ENCODE results near the gene GNPAT. TPM values are rescaled to one million over a fixed set of nuclear protein-coding genes. Genes with fewer than 3 reads are reported as not detected.

The GNPAT gene
- total RNA-seq (2021; fragmentation: NEBNext Ultra II Directional; extraction: Animal tissue kit (Norgen Biotek cat#: 25700)) (41.1 and 47.4 TPM in 2 replicates), polyA plus RNA-seq (2011; rRNA removed) (12.7 and 22.9 TPM in 2 replicates), polyA minus RNA-seq (2011; rRNA and poly(A)+ RNA removed) (27.8 and 30.4 TPM in 2 replicates)
- polyA plus RNA-seq (2011; cell fraction: cytosol; rRNA removed), result 24.6 TPM
- 12.0 TPM for polyA plus RNA-seq (2011; cell fraction: nucleus; rRNA removed)
- 29.6 to 43.4 TPM (median 33.4 TPM) in 4 replicates for polyA plus RNA-seq (2012, experiment 1 of 2)
- polyA plus RNA-seq (2012, experiment 2 of 2), result 4.0 TPM
- polyA plus RNA-seq (2013, experiment 1 of 2), result 32.7 TPM
- 32.9 TPM for polyA plus RNA-seq (2013, experiment 2 of 2)
- 19.0 TPM for polyA minus RNA-seq (2011; cell fraction: cytosol; rRNA and poly(A)+ RNA removed)
- 29.2 TPM for polyA minus RNA-seq (2011; cell fraction: nucleus; rRNA and poly(A)+ RNA removed)
- long read RNA-seq, experiment 1, transcript GNPAT-201 (16 exons, 2,643 nt), result major isoform, 13 of 43 reads
- long read RNA-seq, experiment 1, partial matches to known transcripts, result 16 of 43 reads
- long read RNA-seq, experiment 1, other reads (novel, unspliced or antisense), result 12 of 43 reads
- long read RNA-seq, experiment 2, transcript GNPAT-201 (16 exons, 2,643 nt), result major isoform, 60 of 76 reads
- long read RNA-seq, experiment 2, partial matches to known transcripts, result 6 of 76 reads
- long read RNA-seq, experiment 2, other reads (novel, unspliced or antisense), result 10 of 76 reads

DNA sequence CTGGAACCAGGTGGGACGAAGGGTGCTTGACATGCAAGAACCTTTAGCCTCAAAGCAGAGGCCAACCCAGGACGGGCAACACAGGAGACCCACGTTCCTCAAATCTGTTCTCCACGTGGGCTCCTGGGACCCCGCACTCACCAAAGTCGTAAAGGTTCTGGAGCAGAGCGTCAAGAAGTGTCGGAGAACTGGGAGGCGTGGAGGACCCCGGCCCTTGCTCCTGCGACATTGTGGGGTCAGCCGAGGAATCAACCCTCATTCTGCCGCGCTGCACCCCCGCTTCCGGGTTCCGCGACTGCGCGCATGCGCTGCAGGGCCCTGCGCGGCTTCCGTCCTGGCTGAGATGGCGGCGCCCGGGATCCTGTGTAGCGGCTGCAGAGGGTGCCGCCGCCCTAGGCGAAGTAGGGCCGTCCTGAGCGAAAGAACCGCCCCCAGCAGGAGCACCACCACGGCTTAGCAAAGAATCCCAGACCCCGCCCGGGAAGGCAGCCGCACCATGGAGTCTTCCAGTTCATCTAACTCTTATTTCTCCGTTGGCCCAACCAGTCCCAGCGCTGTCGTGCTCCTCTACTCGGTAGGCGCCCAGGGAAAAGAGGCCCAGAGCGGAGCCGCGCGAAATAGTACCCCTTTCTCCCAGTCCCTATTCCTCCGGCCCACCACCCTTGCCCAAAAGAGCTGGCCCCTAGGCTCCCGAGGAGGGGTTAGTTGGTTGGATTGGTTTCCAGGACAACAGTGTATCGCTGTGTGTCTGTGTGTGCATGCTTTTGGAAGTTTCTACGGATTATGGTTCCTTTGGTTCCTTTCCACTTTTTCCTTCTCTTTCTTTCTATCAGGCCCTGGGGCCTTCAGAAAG lies at the start of gene GNPAT:
Gene GNPAT, plus strand, starts transcription at position 330 of the 853 bp plus-strand sequence. Its CDS starts 167 bp downstream, at position 497.
- Histone ChIP-seq H3K9me3 (ENCODE audit: insufficient read depth in 2 of 2, low read depth in 1 of 2, low read length in 1 of 2) (no peaks in the 10 kb centered on the region), H3K79me2 (ENCODE audit: control insufficient read depth in 1 of 2, insufficient read depth in 2 of 2, low read length in 2 of 2) (peaks cover 3 to 36% of the 10 kb centered on the region in 2 experiments; a peak in 3 of 4 replicates), H2BK5ac (ENCODE audit: low read depth, low read length) (no peak within 1 kb of the TSS), H3K9ac (replicated peaks in 1 of 4; ENCODE audit: extremely low read depth in 1 of 4, low read depth in 3 of 4, low read length in 3 of 4) (peak within 1 kb of the TSS; percentile 69 to 89 (median 78)), H3K79me1 (ENCODE audit: low read depth, low read length) (peaks cover 3% of the 10 kb centered on the region; the same call in 1 of the 2 replicates), H4K91ac (replicated peaks; ENCODE audit: insufficient read length, low read length) (peak within 1 kb of the TSS; percentile 64), H3K4ac (replicated peaks; ENCODE audit: insufficient read length, low read depth, low read length) (peak within 1 kb of the TSS; percentile 92), H3K23me2 (ENCODE audit: low read depth, low read length) (peaks cover 7% of the 10 kb centered on the region), H3K4me3 (ENCODE audit: extremely low read depth in 1 of 4, insufficient read depth in 2 of 4, low read depth in 3 of 4, low read length in 4 of 4) (peak within 1 kb of the TSS; percentile 62 to 98 (median 90)), H3K4me2 (ENCODE audit: insufficient read depth in 1 of 2, low read depth in 2 of 2, low read length in 2 of 2) (peak within 1 kb of the TSS; percentile 76 to 95), H2AFZ (ENCODE audit: low read length) (peak within 1 kb of the TSS; percentile 99), H3K27me3 (replicated peaks in 1 of 4; ENCODE audit: control insufficient read depth in 3 of 4, extremely low read depth in 1 of 4, insufficient read depth in 3 of 4, low read length in 3 of 4) (no peaks in the 10 kb centered on the region), H3K27ac (ENCODE audit: low read depth, low read length) (peak within 1 kb of the TSS; percentile 75), H3K18ac (ENCODE audit: extremely low read depth, low read length) (peak within 1 kb of the TSS; percentile 57; the same call in 1 of the 2 replicates), H2BK15ac (ENCODE audit: low read length) (no peak within 1 kb of the TSS), H3K56ac (replicated peaks; ENCODE audit: insufficient read length, low read depth, low read length) (peak within 1 kb of the TSS; percentile 78), H2AK5ac (ENCODE audit: low read depth, low read length) (no peak within 1 kb of the TSS), H3K36me3 (ENCODE audit: control insufficient read depth in 2 of 4, insufficient read depth in 4 of 4, low read length in 3 of 4) (peaks cover 5 to 12% (median 8%) of the 10 kb centered on the region in 4 experiments; a peak in 5 of 8 replicates), H2BK12ac (ENCODE audit: low read depth, low read length) (no peak within 1 kb of the TSS), H3K4me1 (replicated peaks in 1 of 4; ENCODE audit: control insufficient read depth in 3 of 4, insufficient read depth in 4 of 4, low read length in 3 of 4) (peaks cover 0 to 2% (median 0%) of the 10 kb centered on the region in 4 experiments; a peak in 1 of 7 replicates), H3K23ac (ENCODE audit: insufficient read length) (no peak within 1 kb of the TSS), H2BK120ac (replicated peaks; ENCODE audit: low read depth, low read length) (peak within 1 kb of the TSS; percentile 52), H3K14ac (ENCODE audit: insufficient read length) (peak within 1 kb of the TSS; percentile 96), H4K5ac (ENCODE audit: insufficient read length, low read depth, low read length) (peak within 1 kb of the TSS; percentile 96), H4K8ac (ENCODE audit: extremely low read depth, insufficient read depth, low read length) (peak within 1 kb of the TSS; percentile 98; the same call in 1 of the 2 replicates), H2BK20ac (ENCODE audit: low read length) (no peak within 1 kb of the TSS), H4K20me1 (replicated peaks in 1 of 2; ENCODE audit: control insufficient read depth in 1 of 2, insufficient read depth in 2 of 2, low read length in 2 of 2) (no peaks in the 10 kb centered on the region)
- no peak for FAIRE-seq
- CTCF ChIA-PET (ENCODE audit: partially characterized antibody), result interaction anchor here (0.9 to 1.1 kb wide), 3 partner anchors 9 to 29 kb away, joined by 3 to 4 read pairs (median 3); no protein-coding TSS in a partner anchor
- DNase-seq (ENCODE audit: low read depth in 1 of 2, low spot score in 2 of 2), result peak; percentile 51 to 95
- 3% methylated on average over 51 of the region's 51 CpGs; no CpG with 5 or more reads in 1 of the 2 experiments for WGBS, 2 experiments (ENCODE audit: extremely low coverage in 1 of 2, insufficient coverage in 1 of 2, insufficient read length in 1 of 2, insufficient replicate concordance in 2 of 2, low coverage in 1 of 2, low lambda C conversion rate in 2 of 2, missing lambda C conversion rate in 1 of 2)
- POLR2A ChIA-PET (ENCODE audit: partially characterized antibody), result interaction anchor here (0.6 to 1.3 kb wide), 4 partner anchors 8 to 502 kb away, joined by 3 to 5 read pairs (median 4); partner anchors contain the start of genes EXOC8 and SPRTN
- no peak; the same call in 1 of the 2 replicates for TF ChIP-seq SP4 (IDR thresholded peaks at IDR 0.05; ENCODE audit: low read length)
- TF ChIP-seq TCF12 (IDR thresholded peaks at IDR 0.05; ENCODE audit: low read depth, low read length), result no peak
- no peak for TF ChIP-seq POU5F1 (IDR thresholded peaks at IDR 0.05; ENCODE audit: low read depth, low read length)
- TF ChIP-seq EGR1 (IDR thresholded peaks at IDR 0.05; ENCODE audit: borderline replicate concordance, low read depth, low read length), result peak; percentile 83
